ENCODE results near the gene PRKG1. TPM values are rescaled to one million over a fixed set of nuclear protein-coding genes. Genes with fewer than 3 reads are reported as not detected.

Gene PRKG1
- total and polyA plus RNA-seq, 2 of the 8 experiments (the other 6 are each of a cell fraction or from before 2014, with no cell fraction given), result 4.2 to 15.2 TPM

DNA sequence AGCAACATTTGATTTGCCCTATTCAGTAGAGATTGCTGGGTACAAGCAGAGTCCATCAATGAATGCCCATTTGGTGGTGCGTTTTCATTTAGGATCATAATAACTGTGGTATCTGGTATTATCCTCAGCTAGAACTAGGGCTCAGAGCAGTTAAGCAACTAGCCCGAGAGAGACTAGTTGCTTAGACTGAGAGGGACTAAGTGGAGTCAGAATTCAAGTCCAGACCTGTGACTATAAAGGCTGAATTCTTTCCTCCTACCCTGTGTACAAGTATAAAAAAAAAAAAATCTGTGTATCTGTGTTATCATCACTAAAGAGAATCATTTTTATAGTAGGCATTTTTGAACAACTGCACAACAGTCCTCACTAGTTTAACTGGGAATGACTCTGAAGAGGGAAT, 1194.5 kb downstream of the PRKG1 start (continued):
- TF ChIP-seq RNF2 (IDR thresholded peaks at IDR 0.05; ENCODE audit: borderline replicate concordance, low read depth, low read length, missing control alignments, poor library complexity, severe bottlenecking), result no peak
- TF ChIP-seq RAD21 (IDR thresholded peaks at IDR 0.05 in 1 of 2, conservative IDR thresholded peaks at IDR 0.05 in 1 of 2; ENCODE audit: low read depth in 2 of 2, low read length in 2 of 2), result no peak
- no peak for TF ChIP-seq GABPA (IDR thresholded peaks at IDR 0.05; ENCODE audit: borderline replicate concordance, insufficient read depth, low read length)
- no peak for TF ChIP-seq SRF (IDR thresholded peaks at IDR 0.05; ENCODE audit: low read depth, low read length)

Measured in H1 (cell line).